Measurements from ENCODE around the gene LAMP5.
A peak's percentile ranks its signal among the peaks of the same experiment; 100 is the strongest.

Gene LAMP5, protein sequence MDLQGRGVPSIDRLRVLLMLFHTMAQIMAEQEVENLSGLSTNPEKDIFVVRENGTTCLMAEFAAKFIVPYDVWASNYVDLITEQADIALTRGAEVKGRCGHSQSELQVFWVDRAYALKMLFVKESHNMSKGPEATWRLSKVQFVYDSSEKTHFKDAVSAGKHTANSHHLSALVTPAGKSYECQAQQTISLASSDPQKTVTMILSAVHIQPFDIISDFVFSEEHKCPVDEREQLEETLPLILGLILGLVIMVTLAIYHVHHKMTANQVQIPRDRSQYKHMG

DNA sequence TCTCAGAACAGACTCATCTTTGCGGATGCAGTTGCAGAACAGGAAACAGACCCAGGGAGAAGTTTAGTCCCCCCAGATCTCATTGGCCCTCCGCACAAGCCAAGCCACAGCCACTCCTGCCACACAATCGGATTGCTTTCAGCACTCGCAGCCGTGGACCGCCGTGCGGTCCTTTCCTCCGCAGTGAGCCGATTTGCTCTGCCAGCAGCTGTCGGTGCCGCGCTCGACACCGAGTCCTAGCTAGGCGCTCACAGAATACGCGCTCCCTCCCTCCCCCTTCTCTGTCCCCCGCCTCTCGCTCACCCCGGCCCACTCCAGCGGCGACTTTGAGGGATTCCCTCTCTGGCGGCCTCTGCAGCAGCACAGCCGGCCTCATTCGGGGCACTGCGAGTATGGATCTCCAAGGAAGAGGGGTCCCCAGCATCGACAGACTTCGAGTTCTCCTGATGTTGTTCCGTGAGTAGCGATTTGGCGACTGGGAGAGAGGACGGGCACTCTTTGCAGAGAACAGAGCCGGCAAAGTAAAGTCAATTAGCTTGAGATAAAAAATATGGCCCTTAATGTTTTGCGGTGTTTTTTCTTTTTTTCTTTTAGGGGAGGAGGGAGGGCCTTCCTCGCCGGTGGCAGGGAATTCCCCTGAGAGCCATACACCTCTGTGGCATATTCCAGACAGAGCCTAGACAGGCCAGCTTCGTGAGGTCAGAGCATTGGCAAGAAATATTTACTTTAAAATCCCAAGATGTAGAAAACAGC lies at the start of gene LAMP5:
LAMP5 (plus strand) TSS at position 130 of the 753 bp plus-strand sequence; CDS start at position 393, 263 bp downstream.
- peak; percentile 78 for DNase-seq (ENCODE audit: low read depth, low spot score)

DNA sequence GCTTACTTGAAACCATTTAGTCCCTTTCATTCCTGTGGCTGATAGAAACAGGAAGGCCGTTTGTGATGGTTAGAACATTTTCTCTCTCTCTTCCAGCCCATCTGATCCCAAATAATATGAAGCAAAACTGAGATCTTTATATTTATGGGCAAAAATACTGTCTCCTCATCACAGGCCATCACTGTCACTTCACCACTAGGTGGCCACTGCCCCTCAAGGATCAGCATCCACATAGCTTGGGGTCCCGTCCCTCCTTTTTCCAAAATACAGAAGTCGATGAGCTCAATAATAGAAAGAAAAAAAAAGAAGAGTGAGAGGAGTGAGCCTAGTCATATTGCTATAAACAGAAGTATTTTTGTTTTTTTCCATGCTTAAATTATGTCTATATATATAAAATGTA lies 46.4 kb upstream of the LAMP5 start:
- DNase-seq (ENCODE audit: low read depth, low spot score): no peak

DNA sequence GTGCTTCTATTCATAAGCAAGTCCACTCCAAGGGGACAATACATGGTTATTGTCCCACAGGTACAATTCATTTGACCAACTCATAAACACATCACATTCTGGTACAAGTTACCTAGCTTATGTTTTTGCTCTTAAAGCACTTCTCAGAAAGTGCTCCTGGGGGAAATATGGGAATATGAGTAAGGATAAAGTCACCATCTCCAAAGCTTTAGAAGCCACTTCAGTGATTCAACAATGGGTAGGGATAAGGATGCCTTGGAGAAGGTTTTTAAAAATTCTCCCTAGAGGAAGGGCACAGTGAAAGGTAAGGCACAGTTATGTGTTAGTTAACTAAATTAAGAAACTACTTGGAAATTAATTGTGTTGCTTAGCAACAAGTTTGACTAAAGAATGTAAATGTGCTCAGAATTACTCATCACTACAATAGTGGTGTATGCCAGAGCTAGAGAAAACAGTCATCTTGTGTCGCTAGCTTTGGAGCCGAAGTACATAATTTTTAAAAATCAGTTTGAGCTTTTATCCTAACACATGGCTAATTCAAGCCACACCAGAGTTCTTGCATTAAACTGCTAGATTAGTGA lies 39.5 kb upstream of the LAMP5 start:
- peak; percentile 19 for DNase-seq (ENCODE audit: low read depth, low spot score)

DNA sequence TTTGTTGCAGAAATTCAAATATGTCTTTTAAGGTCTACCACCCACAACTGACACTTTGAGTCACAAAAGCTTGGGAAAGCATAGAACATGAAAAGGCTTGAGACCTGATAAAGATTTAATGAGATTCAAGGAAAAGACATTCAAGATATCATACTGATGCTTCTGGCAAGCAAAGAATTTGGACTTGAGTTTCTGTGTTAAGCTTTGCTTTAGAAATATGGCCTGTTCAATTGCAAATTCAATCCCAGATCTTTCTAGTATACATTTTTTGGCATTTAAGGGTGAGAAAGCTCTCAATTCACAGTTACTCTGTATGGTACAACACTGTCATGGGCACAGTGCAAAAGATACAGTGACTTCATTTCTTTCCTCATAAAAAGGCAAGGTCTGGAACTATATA lies 38.9 kb upstream of the LAMP5 start:
- no peak for DNase-seq (ENCODE audit: low read depth, low spot score)

DNA sequence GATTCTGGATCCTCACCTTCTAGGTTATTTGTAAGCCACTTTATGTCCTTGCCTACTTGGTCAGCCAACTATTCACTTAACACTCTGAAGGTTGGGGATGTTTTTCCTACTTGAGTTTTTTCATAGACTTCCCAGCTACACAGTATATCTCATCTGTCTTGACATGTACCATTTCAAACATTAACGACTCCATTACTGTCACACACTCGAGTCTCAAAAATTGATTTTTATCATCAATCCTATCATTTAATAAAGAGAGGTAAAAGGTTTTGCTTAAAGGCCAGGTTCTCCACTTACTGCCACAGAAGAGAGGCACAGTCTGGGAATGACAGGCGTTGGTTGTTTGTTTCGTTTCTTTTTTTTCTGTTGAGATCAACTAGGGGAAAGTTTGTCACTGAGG lies 38.2 kb upstream of the LAMP5 start:
- no peak for DNase-seq (ENCODE audit: low read depth, low spot score)

DNA sequence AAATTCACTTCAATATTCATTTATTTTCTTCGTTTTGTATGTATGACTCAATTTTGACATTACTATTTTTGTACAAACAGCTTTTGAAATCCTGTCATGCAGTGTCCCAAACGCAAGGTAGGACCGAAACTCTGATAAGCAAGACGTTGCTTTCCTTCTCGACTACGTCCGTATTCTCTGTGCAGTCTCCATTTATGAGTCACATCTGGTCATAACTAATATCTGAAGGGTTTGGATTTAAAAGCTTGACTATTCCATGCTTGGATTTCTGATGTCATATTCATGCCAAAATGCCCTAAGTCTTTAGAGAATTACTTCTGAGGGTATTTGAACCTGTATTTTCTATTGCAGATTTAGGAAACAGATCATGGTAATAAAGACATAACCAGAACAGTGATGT lies 37.8 kb upstream of the LAMP5 start:
- no peak for DNase-seq (ENCODE audit: low read depth, low spot score)

DNA sequence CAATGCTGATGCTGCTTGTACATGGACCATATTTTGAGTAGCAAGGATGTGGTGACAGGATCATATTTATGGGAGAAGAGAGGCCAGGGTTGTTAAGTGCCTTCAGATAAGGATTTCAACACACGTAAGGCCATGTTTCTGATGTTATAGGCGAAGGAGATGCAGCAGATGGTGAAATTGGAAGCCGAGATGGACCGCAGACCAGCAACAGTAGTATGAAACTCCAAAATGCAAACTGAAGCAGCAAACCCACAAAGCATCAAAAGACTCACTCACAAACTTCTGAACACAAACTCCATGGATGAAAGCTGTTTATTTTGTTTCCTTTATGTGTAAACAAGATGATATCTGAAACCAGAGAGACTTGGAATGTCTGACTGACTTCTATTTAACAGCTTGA lies 35.6 kb upstream of the LAMP5 start:
- no peak for DNase-seq (ENCODE audit: low read depth, low spot score)

DNA sequence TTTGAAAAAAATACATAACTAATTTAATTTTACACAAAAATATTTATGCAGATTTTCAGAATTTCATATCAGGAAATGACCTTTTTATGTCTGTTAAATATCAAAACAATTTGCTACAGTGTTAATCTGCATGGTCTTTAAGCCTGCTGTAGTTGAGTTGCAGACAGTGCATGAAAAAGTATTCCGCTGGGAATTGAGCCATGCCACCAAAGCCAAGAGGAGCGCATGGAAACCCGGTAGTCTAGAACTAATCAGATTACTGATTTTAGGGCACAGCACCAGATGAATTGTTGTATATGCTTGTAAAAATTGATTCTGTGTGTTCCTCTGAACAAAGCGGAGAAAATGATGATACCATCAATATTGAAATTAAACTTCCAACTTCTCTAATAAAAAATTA lies 34.3 kb upstream of the LAMP5 start:
- no peak for DNase-seq (ENCODE audit: low read depth, low spot score)

DNA sequence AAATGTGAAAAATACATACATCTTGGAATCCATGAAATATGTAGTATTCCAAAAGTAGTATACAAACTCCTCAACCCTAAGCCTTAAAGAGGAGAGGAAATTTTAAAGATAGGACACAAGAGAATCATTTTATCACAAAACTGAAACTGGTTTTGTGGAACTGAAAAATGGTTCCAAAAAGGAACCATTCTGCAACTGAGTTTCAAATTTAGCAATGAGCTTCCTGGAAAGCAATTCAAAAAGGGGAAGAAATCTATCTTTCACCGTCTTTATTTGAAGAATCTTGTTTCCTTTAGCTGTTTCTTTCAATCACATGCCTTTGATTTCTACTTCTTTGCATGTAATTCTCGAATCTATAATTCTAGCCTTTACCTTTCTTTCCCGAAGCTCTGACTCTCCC lies 32.2 kb upstream of the LAMP5 start:
- no peak for DNase-seq (ENCODE audit: low read depth, low spot score)

DNA sequence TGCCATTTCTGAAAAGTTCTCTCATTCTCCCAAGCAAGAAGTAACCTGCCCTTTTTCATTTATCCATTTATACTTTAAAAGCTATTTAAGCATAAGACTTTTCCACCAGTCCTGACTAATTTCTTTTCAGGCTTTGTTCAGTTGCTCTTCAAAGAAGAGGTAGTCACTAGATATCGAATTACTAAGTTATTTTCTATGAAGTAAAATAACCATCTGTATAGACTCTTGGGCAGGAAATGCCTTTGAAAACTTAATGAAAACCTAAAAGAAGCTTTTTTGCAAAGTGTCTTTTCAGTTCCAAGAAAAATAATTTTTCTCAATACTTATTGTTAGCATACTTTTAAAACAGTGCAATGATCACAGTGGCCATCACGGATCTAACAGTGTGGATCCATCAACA lies 31.3 kb upstream of the LAMP5 start:
- no peak for DNase-seq (ENCODE audit: low read depth, low spot score)

DNA sequence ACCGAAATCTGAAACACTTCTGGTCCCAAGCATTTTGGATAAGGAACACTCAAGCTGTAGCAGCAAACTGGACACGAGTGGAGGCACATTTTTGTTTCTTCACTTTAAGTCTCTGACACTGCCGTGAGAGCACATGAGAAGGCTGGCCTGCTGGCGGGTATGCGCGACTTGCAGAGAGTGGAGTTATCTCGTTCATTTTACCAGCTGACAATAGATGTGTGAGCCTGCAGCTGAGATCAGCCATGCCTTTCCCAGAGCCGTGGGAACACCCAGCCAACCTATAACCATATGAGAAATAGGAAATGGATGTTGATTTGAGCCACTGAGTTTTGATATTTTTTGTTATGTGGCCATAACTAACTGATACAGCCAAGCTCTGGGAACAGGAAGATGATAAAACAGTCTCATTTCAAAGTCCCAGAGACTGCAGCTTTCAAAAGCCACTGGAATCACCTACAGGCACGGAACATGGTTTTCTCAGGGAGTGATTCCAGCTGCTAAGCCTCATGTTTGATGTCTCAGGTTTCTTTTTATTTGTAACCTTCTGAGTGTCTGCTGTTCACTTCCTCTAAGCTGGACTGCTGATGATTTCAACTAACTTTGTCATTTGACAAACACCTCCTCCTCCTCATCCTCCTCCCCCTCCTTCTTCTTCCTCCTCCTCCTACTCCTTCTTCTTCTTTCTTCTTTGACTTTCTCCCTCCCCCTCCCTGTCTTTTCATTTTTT lies 28.6 kb upstream of the LAMP5 start:
- DNase-seq (ENCODE audit: low read depth, low spot score): no peak

DNA sequence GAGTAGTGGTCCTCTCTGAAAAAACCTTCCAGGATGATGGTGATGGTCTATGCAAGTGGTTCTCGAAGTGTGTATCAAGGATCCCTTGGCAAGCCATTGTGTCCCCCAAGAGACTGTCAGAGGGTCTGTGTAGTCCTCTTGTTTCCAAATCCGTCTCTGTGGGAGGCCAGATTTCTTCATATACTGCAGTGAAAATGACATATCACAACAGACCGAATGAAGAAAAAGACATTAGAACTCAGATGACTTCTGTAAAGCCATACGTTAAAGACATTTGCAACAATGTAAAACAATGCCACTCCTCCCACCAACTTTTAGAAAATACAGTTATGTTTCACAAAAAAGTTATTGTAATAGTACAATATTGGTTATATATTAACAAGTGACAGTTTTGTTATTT lies 27.2 kb upstream of the LAMP5 start:
- DNase-seq (ENCODE audit: low read depth, low spot score): no peak

DNA sequence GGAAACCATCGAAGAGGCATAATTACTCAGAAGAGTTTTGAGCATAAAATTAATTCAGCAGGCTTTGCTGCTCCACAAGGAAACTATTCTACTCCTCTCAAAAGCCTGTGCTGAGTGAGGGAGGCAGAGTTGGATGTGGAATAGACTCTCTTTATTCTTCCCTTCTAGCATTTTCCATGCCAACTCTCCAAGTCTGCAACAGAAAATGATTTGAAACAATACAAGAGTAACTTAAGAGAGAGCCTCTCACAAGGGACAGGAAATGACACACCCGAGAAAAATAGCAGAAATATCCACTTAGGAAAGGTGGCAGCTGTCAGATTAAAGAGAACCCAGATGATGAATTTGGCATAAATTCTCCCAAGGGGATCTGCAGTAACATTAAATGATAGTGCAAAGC lies 26.3 kb upstream of the LAMP5 start:
- DNase-seq (ENCODE audit: low read depth, low spot score): no peak

DNA sequence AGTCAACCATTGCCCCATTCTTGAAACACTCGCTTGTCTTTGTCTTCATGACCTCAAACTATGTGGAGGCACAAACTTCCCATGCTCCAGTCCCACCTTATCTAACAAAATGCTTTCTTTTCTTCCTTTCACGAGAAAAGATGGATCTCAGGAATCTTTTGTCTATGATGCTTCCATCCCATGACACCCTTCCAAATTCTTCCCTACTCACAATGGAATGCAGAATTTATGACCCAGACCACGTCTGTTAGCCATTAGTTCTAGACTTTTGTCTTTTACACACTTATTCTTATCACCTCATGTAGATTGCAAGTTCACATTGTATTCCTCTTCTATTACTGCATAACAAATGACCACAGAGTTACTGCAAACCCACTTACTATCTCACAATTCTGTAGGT lies 24.2 kb upstream of the LAMP5 start:
- DNase-seq (ENCODE audit: low read depth, low spot score): no peak

DNA sequence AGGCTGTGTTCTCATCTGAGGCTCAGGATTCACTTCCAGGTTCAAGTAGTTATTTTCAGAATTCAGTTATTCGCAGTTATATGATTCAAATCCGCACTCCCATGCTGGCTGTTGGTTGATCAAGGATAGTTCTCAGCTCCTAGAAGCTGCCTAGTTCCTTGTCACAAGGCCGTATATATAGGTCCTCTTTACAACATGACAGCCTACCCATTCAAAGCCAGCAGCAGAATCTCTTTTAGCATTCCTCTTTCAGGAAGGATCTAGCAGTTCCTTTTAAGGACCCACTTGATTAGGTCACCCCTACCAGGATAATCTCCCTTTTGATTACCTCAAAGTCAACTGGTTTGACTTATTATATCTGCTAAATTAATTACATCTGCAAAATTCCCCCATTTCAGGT lies 23.8 kb upstream of the LAMP5 start:
- no peak for DNase-seq (ENCODE audit: low read depth, low spot score)

DNA sequence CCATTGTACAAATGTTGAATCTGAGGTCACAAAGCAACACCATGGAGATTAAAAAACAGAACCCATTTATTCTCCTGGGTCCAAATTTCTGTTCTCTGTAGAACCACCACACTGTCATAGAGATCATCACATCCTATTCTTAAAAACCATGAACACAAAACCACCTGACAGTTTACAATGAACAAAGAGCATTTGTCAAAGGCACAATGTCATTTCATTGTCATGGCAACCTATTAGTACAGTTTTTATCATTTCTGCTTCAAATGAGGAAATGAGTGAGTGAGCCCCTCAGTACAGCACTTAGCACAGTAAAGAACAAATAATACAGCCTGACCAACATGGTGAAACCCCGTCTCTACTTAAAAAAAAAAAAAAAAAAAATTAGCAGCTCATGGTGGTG lies 23.1 kb upstream of the LAMP5 start:
- DNase-seq (ENCODE audit: low read depth, low spot score): no peak

DNA sequence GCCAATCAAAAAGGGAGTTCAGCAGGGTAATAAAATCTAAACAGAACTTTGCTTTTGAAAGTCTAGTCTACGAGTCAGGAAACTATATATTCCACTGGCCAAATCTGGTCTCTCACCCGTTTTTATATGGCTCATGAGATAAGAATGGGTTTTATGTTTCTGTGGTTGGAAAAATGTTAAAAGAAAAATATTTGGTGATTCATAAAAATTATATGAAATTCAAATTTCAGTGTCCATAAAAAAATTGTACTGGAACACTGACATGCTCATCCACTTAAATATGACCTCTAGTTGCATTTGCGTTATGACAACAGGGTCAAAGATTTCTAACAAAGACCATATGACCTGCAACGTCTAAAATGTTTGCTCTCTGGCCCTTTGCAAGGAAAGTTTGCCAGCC lies 22.3 kb upstream of the LAMP5 start:
- DNase-seq (ENCODE audit: low read depth, low spot score): no peak

DNA sequence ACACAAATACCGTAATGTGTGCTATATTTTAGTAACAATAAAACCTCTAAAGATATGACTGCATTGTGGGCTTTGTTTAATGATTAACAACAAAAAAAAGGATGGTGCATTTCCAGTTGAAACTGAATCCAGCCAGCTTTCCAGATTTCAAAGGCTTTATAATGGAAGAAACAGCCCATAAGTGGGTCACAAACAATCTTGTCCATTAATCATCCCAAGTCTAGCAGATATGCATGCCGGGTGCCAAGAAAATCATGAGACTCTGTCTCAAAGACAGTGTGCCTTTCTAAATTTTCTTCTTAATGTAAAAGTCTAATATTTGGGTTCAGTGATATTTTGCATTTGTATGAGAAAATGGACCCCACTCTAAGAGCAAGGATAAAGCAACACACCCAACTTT lies 20.6 kb upstream of the LAMP5 start:
- DNase-seq (ENCODE audit: low read depth, low spot score): no peak

DNA sequence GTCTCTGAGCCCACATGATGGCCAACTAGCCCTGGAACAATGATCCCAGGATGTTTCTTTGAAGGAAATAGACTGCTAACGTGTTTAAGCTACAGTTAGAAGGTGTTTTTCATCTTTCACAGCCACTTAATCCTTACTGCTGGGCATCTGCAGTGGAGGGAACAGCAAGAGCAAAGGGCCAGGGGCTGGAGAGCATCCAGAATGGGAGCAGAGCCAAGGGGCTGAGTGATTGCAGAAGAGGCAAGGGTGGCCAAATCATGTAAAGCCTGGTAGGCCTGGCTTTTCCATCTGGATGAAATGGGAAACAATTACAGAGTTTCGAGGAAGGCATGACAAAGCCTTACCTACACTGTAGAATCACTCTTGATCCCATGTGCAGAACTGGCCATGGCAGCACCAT lies 18.7 kb upstream of the LAMP5 start:
- DNase-seq (ENCODE audit: low read depth, low spot score): no peak

DNA sequence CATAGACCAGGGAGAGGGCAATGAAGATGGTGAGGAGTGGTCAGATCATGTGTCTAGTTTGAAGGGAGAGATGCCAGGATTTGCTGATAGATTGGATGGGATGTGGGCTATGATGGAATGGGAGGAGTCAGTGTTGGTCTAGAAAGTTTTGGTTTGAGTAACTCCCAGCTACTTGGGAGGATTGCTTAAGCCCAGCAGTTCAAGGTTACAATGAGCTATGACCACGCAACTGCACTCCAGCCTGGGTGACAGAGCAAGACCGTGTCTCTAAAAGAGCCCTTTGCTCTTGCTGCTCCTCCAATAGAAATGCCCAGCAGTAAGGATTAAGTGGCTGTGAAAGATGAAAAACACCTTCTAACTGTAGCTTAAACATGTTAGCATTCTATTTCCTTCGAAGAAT lies 18.2 kb upstream of the LAMP5 start:
- no peak for DNase-seq (ENCODE audit: low read depth, low spot score)

DNA sequence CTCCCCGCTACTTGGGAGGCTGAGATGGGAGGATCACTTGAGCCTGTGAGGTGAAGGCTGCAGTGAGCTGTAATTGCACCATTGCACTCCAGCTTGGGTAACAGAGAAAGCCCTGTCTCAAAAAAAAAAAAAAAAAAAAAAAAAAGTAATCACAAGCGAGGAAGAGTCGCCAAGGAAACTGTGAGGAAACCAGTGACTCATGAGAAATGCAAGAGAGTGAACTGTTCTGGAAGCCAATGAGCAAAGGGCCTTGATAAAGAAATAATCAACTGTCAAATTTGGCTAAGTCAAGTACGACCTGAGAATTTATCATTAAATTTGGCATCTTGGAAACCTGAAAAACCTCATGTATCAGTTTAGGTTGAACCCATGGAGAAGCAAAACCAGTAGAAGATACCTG lies 16.1 kb upstream of the LAMP5 start:
- no peak for DNase-seq (ENCODE audit: low read depth, low spot score)

DNA sequence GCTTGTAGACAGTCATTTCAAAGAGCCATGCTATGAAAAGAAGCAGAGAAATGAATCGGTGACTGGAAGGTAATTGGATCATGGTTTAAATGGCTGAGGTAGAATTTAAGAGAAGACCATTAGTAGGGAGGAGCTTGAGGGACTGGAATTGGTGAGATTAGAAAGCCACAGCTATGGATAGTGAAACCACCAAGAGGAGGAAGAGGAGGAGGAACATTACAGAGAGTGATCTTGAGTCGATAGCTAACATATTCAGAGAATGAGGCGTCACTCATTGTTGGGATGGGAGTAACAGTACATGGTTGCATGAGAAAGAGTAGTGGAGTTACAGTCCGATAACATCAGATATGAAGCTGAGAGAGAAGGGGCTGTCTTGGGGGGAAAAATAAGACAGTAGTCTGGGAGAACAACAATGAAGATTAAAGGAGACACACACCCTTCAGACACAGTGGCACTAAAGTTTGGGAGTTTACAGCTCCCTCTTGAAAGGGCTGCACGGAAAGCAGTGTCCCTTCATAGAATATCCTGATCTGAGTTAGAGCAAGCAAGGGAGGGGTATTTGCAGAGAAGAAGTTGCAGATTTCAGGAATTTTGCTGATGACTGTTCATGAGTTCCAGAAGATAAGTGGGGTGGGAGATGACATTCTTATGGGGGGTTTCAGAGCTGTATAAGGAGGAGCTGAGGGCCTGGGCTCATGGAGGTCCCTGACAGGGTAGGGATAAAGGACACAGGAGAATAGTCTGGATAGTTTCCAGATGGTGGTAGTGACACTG lies 15.1 kb upstream of the LAMP5 start:
- DNase-seq (ENCODE audit: low read depth, low spot score): no peak
